Left ventricle myocardium inferior (tissue), 1 donor: ENCODE measurements around the gene TANGO2. TPM values are rescaled to one million over a fixed set of nuclear protein-coding genes. Genes with fewer than 3 reads are reported as not detected.

Experiments used
- DNase-seq: peaks from one replicate; pipeline ENCODE4 v3.0.0-alpha.2; 2020
- H3K27ac ChIP-seq: fragments of 200-600 bp; replicated peaks from 2 replicates; pipeline ENCODE4 v1.8.0; 2021
- H3K27me3 ChIP-seq: fragments of 200-600 bp; 2 replicates; pipeline ENCODE4 v1.8.0; 2021; ENCODE audit warnings: low read depth
- H3K36me3 ChIP-seq: fragments of 200-600 bp; 2 replicates; pipeline ENCODE4 v1.8.0; 2021
- H3K4me1 ChIP-seq: fragments of 200-600 bp; 2 replicates; pipeline ENCODE4 v1.8.0; 2021
- H3K4me3 ChIP-seq: fragments of 200-600 bp; 2 replicates; pipeline ENCODE4 v1.8.0; 2021; ENCODE audit warnings: mild to moderate bottlenecking, moderate library complexity
- H3K9me3 ChIP-seq: fragments of 200-600 bp; replicated peaks from 2 replicates; pipeline ENCODE4 v1.8.0; 2021
- intact Hi-C: fragments of 100-400 bp; cut with micrococcal nuclease; formaldehyde crosslinking; loops from one replicate; pipeline ENCODE4 v1.11.0; 2022
- total RNA-seq: library from RNA; stranded (reverse); fragmentation: NEBNext Ultra II Directional; extraction: Animal tissue kit (Norgen Biotek cat#: 25700); gene quantifications from one replicate; pipeline ENCODE4 v1.2.1, GENCODE V29; 2021
- TF ChIP-seq, protein P1 (sequence below): fragments of 200-600 bp; IDR thresholded peaks from 2 replicates; pipeline ENCODE4 v1.8.0; 2021; ENCODE audit warnings: antibody characterized with exemption, mild to moderate bottlenecking, borderline replicate concordance
- donor health status: DM: no; HTN: yes; CAD: no; lungs with severe emphysema.

Gene TANGO2
- total RNA-seq, 1 donor from 2014 or later: 71.7 TPM

DNA sequence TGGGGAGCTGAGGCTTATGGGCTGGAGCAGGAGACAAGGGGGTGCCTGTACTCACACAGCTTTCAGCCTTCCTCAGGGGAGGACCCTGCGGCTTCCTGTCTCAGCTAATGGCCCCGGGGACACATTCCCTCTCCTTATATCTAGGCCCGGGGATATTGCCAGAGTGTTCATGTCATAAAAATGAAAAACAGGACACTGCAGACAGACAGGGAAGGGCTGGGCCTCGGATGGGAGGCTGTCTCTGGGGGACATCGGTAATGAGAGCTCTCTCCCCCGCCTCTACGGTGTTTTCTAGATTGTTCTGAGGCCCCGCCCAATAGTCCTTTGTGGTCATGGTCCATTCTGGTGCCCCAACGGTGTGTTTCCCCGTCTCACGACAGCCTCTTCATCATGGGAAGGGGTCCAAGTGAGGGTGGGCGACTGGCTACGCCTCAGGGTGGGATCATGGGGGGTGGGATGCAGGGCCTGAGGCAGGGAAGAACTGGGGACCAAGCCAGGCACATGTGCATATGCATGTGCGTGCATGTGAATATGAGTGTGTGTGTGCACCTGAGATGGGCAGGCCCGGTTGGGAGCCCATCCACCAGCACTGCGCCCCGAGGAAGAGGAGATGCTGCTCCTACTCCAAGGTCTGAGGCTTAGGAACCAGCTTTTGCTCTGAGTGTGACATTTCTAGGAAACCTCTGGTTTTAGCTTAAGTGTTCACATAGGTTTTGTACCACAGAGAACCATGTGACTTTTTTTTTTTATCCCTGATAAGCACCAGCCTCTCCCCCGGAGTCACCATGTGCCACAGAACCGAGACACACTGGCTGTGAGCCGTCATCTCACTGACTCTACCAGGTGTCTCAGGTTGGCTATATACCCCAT lies 9.6 kb upstream of the TANGO2 start:
- TF ChIP-seq, protein P1, sequence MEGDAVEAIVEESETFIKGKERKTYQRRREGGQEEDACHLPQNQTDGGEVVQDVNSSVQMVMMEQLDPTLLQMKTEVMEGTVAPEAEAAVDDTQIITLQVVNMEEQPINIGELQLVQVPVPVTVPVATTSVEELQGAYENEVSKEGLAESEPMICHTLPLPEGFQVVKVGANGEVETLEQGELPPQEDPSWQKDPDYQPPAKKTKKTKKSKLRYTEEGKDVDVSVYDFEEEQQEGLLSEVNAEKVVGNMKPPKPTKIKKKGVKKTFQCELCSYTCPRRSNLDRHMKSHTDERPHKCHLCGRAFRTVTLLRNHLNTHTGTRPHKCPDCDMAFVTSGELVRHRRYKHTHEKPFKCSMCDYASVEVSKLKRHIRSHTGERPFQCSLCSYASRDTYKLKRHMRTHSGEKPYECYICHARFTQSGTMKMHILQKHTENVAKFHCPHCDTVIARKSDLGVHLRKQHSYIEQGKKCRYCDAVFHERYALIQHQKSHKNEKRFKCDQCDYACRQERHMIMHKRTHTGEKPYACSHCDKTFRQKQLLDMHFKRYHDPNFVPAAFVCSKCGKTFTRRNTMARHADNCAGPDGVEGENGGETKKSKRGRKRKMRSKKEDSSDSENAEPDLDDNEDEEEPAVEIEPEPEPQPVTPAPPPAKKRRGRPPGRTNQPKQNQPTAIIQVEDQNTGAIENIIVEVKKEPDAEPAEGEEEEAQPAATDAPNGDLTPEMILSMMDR: no peak
- Histone ChIP-seq H3K4me1 (peaks cover 46% of the 10 kb centered on the region), H3K4me3 (no peak overlapping the region), H3K27me3 (no peaks in the 10 kb centered on the region), H3K9me3 (no peaks in the 10 kb centered on the region), H3K36me3 (no peaks in the 10 kb centered on the region), H3K27ac (peak overlapping the region; percentile 12)
- intact Hi-C loops: loop anchor here (5.0 kb wide), 1 partner anchor 39 kb away; no protein-coding TSS in a partner anchor
- DNase-seq: no peak

DNA sequence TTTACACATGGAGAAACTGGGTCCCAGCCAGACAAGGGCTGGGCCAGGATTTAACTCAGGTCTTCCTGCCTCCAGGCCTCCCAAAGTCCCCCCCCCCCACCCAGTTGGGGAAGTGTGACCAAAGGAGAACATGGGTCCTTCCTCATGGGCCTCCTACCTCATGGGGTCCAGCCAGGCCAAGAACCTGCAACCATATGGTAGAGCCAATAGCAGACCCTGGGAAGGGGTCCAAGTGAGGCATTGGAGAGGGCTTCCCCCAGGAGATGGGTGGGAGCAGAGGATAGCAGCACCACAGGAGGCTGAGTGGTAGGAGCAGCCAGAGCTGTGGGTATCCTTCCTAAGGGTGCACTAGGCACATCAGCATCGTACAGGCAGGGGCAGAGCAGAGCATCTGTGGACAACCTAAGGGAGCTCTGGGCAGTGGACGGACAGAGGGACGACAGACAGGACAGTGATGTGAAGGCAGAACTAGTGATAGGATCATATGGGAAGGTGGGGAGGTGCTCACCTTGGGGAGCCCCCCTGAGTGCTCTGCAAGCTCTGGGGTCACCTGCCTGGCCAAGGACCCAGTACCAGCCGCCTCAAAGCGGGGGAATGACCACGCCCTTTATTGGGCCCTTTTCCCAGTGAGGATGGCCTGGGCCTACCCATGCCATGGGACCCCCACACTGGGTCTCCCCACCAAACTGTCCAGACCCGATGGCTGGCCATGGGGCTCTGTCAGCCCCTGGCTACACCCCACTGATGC lies 8.7 kb upstream of the TANGO2 start:
- TF ChIP-seq, protein P1: no peak
- Histone ChIP-seq H3K4me1 (peaks cover 50% of the 10 kb centered on the region), H3K4me3 (no peak overlapping the region), H3K9me3 (no peaks in the 10 kb centered on the region), H3K27me3 (no peaks in the 10 kb centered on the region), H3K36me3 (no peaks in the 10 kb centered on the region), H3K27ac (no peak overlapping the region)
- no peak for DNase-seq
- intact Hi-C loops: loop anchor here (5.0 kb wide), 1 partner anchor 40 kb away; no protein-coding TSS in a partner anchor

DNA sequence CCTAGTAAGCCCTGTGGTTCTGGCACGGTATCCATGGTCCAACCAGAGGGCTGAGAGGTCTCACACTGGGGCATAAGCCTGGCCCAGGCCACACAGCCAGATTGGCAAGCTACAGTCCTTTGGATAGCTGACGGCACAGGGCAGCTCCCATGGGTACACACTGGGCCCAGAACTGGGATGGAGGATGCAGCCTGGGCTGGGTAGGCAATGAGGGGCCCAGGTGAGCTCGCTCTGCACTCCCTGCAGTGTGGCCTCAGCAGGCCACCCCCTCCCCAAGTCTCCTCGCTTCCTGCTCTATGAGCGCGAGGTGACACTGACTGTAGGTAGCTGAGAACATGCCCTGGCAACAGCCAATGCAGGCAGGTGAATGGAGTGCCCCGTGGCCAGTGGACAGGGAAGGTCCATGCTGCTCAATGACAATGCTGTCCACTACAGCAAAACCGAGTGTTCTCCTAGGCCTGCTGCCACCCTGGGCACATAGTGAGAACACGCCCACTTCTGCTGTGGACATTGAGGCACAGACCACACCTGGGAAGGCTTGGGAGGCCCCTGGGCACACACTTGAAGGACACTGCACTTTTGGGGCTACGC lies 8.1 kb upstream of the TANGO2 start:
- intact Hi-C loops: loop anchor here (5.0 kb wide), 1 partner anchor 41 kb away; no protein-coding TSS in a partner anchor
- TF ChIP-seq, protein P1: no peak
- Histone ChIP-seq H3K27me3 (no peaks in the 10 kb centered on the region), H3K9me3 (no peaks in the 10 kb centered on the region), H3K4me1 (peaks cover 56% of the 10 kb centered on the region), H3K27ac (no peak overlapping the region), H3K4me3 (no peak overlapping the region), H3K36me3 (no peaks in the 10 kb centered on the region)
- DNase-seq: no peak

DNA sequence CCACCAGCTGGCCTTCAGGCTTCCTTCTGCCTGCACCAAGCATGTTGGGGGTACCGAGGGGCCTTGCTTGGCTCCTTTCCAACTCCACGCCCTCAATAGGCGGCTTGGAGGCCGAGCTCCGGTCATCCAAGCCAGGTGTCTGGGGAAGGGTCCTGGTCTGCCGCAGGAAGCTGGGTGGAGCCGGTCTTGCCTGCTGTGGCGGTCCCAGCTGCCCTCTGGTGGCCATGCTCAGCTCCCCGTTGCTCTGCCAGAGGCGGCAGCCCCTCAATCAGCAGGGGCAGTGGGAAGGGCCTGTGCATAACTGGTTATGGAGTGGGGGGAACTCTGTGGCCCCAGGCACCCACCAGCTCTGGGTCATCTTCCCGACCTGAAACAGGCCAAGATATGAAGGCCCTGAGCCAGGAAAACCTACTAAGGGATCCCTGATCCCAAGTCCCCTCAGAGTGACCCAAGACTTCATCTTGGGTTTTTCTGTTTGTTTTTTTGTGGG lies 7.5 kb upstream of the TANGO2 start:
- intact Hi-C loops: loop anchor here (5.0 kb wide), 1 partner anchor 41 kb away; no protein-coding TSS in a partner anchor
- H3K36me3 ChIP-seq: no peaks in the 10 kb centered on the region
- DNase-seq: peak; percentile 68
- TF ChIP-seq, protein P1: peak; percentile 95
- H3K4me3 ChIP-seq: no peak overlapping the region
- H3K27ac ChIP-seq: no peak overlapping the region
- H3K4me1 ChIP-seq: peaks cover 56% of the 10 kb centered on the region
- H3K9me3 ChIP-seq: no peaks in the 10 kb centered on the region
- no peaks in the 10 kb centered on the region for H3K27me3 ChIP-seq
